GM21367 (cell line): ENCODE results near the gene CAMSAP2.
A peak's percentile ranks its signal among the peaks of the same experiment; 100 is the strongest.

Experiments used
- ATAC-seq: cut with Tn5 transposase; IDR thresholded peaks from one replicate; pipeline ENCODE4 v1.9.1; 2021; ENCODE audit not compliant: unreplicated experiment

The CAMSAP2 gene

GRCh38 chr1:200895801-200896530, 157.3 kb downstream of the CAMSAP2 start:
- ATAC-seq: no peak

GRCh38 chr1:200896531-200897196, 158.0 kb downstream of the CAMSAP2 start:
- ATAC-seq: no peak

GRCh38 chr1:200897259-200897658, 158.6 kb downstream of the CAMSAP2 start:
- ATAC-seq: no peak

GRCh38 chr1:200899015-200899386, 160.3 kb downstream of the CAMSAP2 start:
- ATAC-seq: no peak

GRCh38 chr1:200899451-200899915, 160.8 kb downstream of the CAMSAP2 start:
- no peak for ATAC-seq

GRCh38 chr1:200899954-200900867, 161.5 kb downstream of the CAMSAP2 start:
- ATAC-seq: no peak

- no peak for ATAC-seq
Observed at GRCh38 chr1:200900877-200901276, 162.2 kb downstream of the CAMSAP2 start.

GRCh38 chr1:200901350-200901749, 162.7 kb downstream of the CAMSAP2 start:
- no peak for ATAC-seq

GRCh38 chr1:200901796-200902444, 163.2 kb downstream of the CAMSAP2 start:
- ATAC-seq: no peak

GRCh38 chr1:200903793-200904192, 165.1 kb downstream of the CAMSAP2 start:
- ATAC-seq: no peak

GRCh38 chr1:200904772-200905171, 166.1 kb downstream of the CAMSAP2 start:
- no peak for ATAC-seq

GRCh38 chr1:200905411-200906052, 166.8 kb downstream of the CAMSAP2 start:
- ATAC-seq: peak; percentile 39

- no peak for ATAC-seq
Observed at GRCh38 chr1:200906491-200906890, 167.8 kb downstream of the CAMSAP2 start.

- ATAC-seq: peak; percentile 67
Observed at GRCh38 chr1:200907611-200908097, 169.0 kb downstream of the CAMSAP2 start.

GRCh38 chr1:200908191-200908868, 169.6 kb downstream of the CAMSAP2 start:
- no peak for ATAC-seq

GRCh38 chr1:200909071-200909470, 170.4 kb downstream of the CAMSAP2 start:
- ATAC-seq: no peak

GRCh38 chr1:200909757-200910239, 171.1 kb downstream of the CAMSAP2 start:
- no peak for ATAC-seq
